HG03520 (cell line): ENCODE measurements around the gene KMT2C.
"Not testable (repeated sequence)": the region's sequence is repeated elsewhere in the genome, so short reads cannot be mapped to it uniquely, and the experiment has no call there.

ENCODE experiments used
- ATAC-seq: cut with Tn5 transposase; IDR thresholded peaks from one replicate; pipeline ENCODE4 v1.9.1; 2021; ENCODE audit warnings: mild to moderate bottlenecking, moderate library complexity; ENCODE audit not compliant: unreplicated experiment

The KMT2C gene

GRCh38 chr7:152442330-152442835 is 6.6 kb upstream of the KMT2C start:
- ATAC-seq, result no peak

- not testable (repeated sequence) for ATAC-seq
These were observed 6.0 kb upstream of the KMT2C start for GRCh38 chr7:152441810-152442209.

GRCh38 chr7:152441168-152441567 is 5.4 kb upstream of the KMT2C start:
- ATAC-seq, result not testable (repeated sequence)

GRCh38 chr7:152438017-152438416 is 2.2 kb upstream of the KMT2C start:
- not testable (repeated sequence) for ATAC-seq

GRCh38 chr7:152436931-152437575 is 1.2 kb upstream of the KMT2C start:
- not testable (repeated sequence) for ATAC-seq

- ATAC-seq, result peak; percentile 45
These were observed 518 bp upstream of the KMT2C start for GRCh38 chr7:152436111-152436930.

- peak; percentile 19 for ATAC-seq
These were observed 1.1 kb downstream of the KMT2C start for GRCh38 chr7:152434511-152435383.

GRCh38 chr7:152433721-152434490 is 1.9 kb downstream of the KMT2C start:
- peak; percentile 21 for ATAC-seq

- ATAC-seq, result not testable (repeated sequence)
These were observed 3.1 kb downstream of the KMT2C start for GRCh38 chr7:152432735-152433134.

GRCh38 chr7:152430854-152431253 is 4.9 kb downstream of the KMT2C start:
- no peak for ATAC-seq

- not testable (repeated sequence) for ATAC-seq
These were observed 5.7 kb downstream of the KMT2C start for GRCh38 chr7:152430118-152430517.

- no peak for ATAC-seq
These were observed 11.3 kb downstream of the KMT2C start for GRCh38 chr7:152424348-152425108.

GRCh38 chr7:152423991-152424347 is 11.8 kb downstream of the KMT2C start:
- no peak for ATAC-seq

GRCh38 chr7:152423171-152423570 is 12.6 kb downstream of the KMT2C start:
- not testable (repeated sequence) for ATAC-seq

- not testable (repeated sequence) for ATAC-seq
These were observed 14.9 kb downstream of the KMT2C start for GRCh38 chr7:152420950-152421349.

- no peak for ATAC-seq
These were observed 16.1 kb downstream of the KMT2C start for GRCh38 chr7:152419473-152420429.

GRCh38 chr7:152414779-152415178 is 21.0 kb downstream of the KMT2C start:
- ATAC-seq, result no peak

GRCh38 chr7:152411389-152411788 is 24.4 kb downstream of the KMT2C start:
- ATAC-seq, result no peak
